ENCODE results near the gene PPOX.

Gene PPOX

DNA sequence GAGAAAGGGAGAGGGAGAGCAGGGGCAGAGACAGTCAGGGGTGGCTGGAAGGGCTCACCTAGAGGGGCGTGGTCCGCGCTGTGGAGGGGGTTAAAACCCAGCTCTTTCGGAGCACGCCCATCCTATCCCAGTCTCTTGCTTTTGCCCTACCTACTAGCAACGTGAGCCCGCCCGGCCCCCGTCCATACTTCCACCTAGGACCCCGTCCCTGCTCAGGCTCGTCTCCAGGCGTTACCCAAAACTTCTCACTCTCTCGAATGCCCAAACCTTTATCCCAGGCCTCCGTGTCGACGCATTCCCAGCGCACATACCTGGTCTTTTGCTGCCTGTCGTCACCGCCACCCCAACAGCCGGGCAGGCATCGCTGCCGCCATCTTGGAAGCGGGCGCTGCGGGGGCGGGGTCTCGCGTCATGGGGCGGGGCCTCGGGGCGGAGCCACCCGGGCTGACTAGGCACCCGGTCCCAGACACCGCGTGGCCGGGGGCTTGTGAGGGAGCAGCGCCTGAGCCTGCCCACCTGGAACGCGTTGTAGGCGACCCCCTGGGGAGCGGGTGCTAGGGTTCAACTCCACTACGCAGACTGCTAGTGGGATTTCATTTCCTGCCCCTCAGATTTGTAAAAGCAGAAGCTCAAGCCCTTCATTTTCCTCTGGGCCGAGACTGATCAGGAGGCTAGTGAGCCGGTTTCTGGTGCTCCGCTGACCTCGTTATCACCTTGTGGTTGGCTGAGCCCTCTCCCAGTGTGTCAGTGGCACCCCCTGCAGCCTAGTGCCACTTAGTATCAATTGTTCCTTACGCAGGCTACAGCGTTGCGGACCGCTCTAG is 11.1 kb downstream of the PPOX start, which contains the start of gene B4GALT3:
TSS of gene B4GALT3 (minus strand) at position 396 of the 824 bp plus-strand sequence. CDS start 1,447 bp downstream, outside the sequence.
- Histone ChIP-seq H3K27ac (ENCODE audit: low read depth, low read length) (peak within 1 kb of the TSS; percentile 81), H3K27me3 (ENCODE audit: control insufficient read depth, insufficient read depth, low read length) (no peaks in the 10 kb centered on the region)

DNA sequence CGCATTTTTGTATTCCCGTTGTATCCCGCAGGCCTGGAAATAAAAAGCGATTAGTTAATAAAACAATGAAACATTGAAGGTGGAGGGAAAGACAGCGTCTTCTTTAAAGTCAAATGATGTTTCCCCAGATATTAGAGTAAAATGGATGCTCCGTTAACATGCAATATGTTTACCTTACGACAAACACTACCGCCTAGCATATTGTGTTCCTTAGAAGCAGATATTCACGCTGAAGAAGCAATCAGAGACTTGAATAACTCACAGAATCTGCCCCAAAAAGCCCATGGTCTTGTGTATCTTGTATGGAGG is 11.7 kb downstream of the PPOX start:
- Histone ChIP-seq H3K4me1 (ENCODE audit: control insufficient read depth, insufficient read depth, low read length) (peaks cover 9% of the 10 kb centered on the region; the same call in 1 of the 2 replicates), H3K9me3 (ENCODE audit: control insufficient read depth, insufficient read depth, low read length) (no peaks in the 10 kb centered on the region), H3K27ac (ENCODE audit: low read depth, low read length) (peak overlapping the region; percentile 81), H3K9ac (ENCODE audit: low read depth, low read length) (no peak overlapping the region), H3K27me3 (ENCODE audit: control insufficient read depth, insufficient read depth, low read length) (no peaks in the 10 kb centered on the region), H3K36me3 (ENCODE audit: control insufficient read depth, insufficient read depth, low read length) (peaks cover 26% of the 10 kb centered on the region), H3K4me3 (ENCODE audit: low read depth, low read length) (peak overlapping the region; percentile 90)

More for the DNA sequence above, 11.1 kb downstream of the PPOX start, which contains the start of gene B4GALT3:
- Histone ChIP-seq H3K4me1 (ENCODE audit: control insufficient read depth, insufficient read depth, low read length) (peaks cover 9% of the 10 kb centered on the region; the same call in 1 of the 2 replicates), H3K36me3 (ENCODE audit: control insufficient read depth, insufficient read depth, low read length) (peaks cover 32% of the 10 kb centered on the region), H3K4me3 (ENCODE audit: low read depth, low read length) (peak within 1 kb of the TSS; percentile 90), H3K9me3 (ENCODE audit: control insufficient read depth, insufficient read depth, low read length) (no peaks in the 10 kb centered on the region), H3K9ac (ENCODE audit: low read depth, low read length) (peak within 1 kb of the TSS; percentile 83)

DNA sequence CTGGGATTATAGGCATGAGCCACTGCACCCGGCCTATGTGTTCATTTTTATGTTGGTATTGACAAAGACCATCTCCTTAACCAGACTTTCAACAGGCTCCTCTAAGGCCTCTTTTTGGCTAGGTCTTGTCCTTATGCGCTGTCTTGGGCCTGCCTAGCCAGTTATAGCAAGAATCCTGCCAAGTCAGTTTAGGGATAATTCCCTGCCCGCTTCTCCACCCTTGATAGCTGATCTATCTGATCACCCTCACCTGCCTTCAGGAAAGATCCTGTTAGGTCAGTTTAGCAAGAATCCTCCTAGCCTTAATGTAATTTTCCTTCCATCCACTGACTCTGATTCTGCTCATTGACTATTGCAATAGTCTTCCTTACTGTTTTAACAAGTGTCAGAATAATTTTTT is 13.5 kb downstream of the PPOX start:
- no peaks in the 10 kb centered on the region for H3K9me3 ChIP-seq (ENCODE audit: control insufficient read depth, insufficient read depth, low read length)
- no peak overlapping the region for H3K9ac ChIP-seq (ENCODE audit: low read depth, low read length)
- H3K4me3 ChIP-seq (ENCODE audit: low read depth, low read length) = no peak overlapping the region
- H3K27ac ChIP-seq (ENCODE audit: low read depth, low read length) = no peak overlapping the region
- no peaks in the 10 kb centered on the region for H3K27me3 ChIP-seq (ENCODE audit: control insufficient read depth, insufficient read depth, low read length)
- H3K36me3 ChIP-seq (ENCODE audit: control insufficient read depth, insufficient read depth, low read length) = peaks cover 11% of the 10 kb centered on the region
- peaks cover 9% of the 10 kb centered on the region; the same call in 1 of the 2 replicates for H3K4me1 ChIP-seq (ENCODE audit: control insufficient read depth, insufficient read depth, low read length)

DNA sequence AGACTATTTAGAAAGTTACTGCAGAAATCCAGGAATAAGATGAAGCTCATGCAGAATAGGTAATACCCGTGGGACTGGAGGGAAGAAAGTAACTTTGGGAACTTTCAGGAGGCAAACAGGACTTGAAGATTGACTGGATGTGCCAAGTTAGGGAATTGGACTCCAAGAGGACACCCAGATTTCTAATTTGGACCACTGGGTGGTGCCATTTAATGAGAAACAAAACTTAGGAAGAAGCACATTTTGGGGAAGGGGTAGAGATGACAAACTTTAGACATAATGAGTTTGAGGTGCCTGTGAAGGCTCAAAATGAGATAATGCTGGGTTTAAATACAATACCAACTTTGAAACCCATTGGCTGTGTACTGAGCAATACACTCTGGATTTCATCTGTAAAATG is 14.4 kb downstream of the PPOX start:
- no peaks in the 10 kb centered on the region for H3K27me3 ChIP-seq (ENCODE audit: control insufficient read depth, insufficient read depth, low read length)
- H3K4me1 ChIP-seq (ENCODE audit: control insufficient read depth, insufficient read depth, low read length) = peaks cover 9% of the 10 kb centered on the region; the same call in 1 of the 2 replicates
- no peaks in the 10 kb centered on the region for H3K9me3 ChIP-seq (ENCODE audit: control insufficient read depth, insufficient read depth, low read length)
- H3K9ac ChIP-seq (ENCODE audit: low read depth, low read length) = no peak overlapping the region
- H3K4me3 ChIP-seq (ENCODE audit: low read depth, low read length) = no peak overlapping the region
- H3K36me3 ChIP-seq (ENCODE audit: control insufficient read depth, insufficient read depth, low read length) = peaks cover 1% of the 10 kb centered on the region; the same call in 1 of the 2 replicates
- no peak overlapping the region for H3K27ac ChIP-seq (ENCODE audit: low read depth, low read length)

DNA sequence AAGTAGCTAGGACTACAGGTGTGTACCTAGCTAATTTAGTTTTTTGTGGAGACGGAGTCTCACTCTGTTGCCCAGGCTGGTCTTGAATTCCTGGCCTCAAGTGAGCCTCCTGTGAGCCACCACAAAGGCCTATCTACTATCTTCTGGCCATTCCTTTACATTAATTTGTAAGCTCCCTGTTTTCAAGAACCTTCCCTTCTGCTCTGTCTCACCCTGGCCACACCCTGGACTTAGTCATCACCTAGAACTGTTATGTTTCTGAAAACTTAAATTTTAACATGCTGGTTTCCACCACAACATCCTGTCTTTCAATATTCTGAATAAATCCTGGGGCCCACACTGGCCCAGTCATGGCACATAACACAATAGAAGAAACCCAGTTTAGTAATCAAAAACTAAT is 16.0 kb downstream of the PPOX start:
- Histone ChIP-seq H3K9ac (ENCODE audit: low read depth, low read length) (no peak overlapping the region), H3K9me3 (ENCODE audit: control insufficient read depth, insufficient read depth, low read length) (no peaks in the 10 kb centered on the region), H3K27ac (ENCODE audit: low read depth, low read length) (no peak overlapping the region), H3K27me3 (ENCODE audit: control insufficient read depth, insufficient read depth, low read length) (no peaks in the 10 kb centered on the region), H3K4me1 (ENCODE audit: control insufficient read depth, insufficient read depth, low read length) (peaks cover 9% of the 10 kb centered on the region; the same call in 1 of the 2 replicates), H3K36me3 (ENCODE audit: control insufficient read depth, insufficient read depth, low read length) (no peaks in the 10 kb centered on the region), H3K4me3 (ENCODE audit: low read depth, low read length) (no peak overlapping the region)

DNA sequence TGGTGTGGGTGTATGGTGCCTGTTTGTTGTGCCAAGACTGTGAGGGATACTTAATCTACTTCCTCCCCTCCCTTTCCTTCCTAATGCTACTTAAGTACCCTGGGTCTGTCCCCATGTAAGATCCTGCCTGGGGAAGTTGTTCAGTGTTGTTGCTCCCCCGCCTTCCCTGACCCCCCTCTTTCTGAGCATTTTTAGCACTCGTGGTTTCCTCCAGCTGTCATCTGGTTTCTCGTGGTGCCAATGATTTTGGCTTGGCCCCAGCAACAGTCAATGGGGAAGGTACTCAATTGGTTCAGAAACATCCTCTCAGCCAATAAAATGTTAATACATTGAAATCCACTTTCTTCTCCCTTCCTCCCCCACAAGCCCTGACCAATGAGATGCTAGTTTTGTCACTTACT is 19.1 kb downstream of the PPOX start:
- no peaks in the 10 kb centered on the region for H3K4me1 ChIP-seq (ENCODE audit: control insufficient read depth, insufficient read depth, low read length)

DNA sequence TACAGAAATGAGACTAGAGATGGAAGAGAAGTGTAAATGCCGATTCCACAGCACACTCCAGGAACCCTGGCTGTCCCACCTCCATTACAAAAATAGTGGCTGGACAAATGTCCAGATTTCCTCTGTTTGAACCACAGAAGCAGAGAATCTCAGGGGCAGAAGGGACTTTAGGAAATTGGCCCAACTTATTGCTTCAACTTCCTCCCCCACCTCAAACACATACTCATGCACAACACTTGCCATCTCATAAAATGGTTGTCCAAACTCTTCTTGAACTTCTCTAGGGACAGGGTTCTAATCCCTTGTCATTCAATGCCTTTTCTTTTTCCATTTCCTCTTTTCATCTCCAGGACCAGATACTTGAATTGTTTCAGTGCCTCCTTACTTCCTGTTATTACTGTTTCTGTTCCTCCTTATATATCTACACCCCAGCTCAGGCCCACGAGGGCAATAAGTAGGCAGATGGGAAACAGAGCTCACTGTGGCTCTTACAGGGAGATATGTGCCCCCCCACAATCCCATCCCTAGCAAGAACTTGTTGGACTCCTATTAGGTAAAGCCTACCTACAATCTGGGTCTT is 19.6 kb downstream of the PPOX start:
- no peaks in the 10 kb centered on the region; the same call in 1 of the 2 replicates for H3K36me3 ChIP-seq (ENCODE audit: control insufficient read depth, insufficient read depth, low read length)
- no peaks in the 10 kb centered on the region for H3K9me3 ChIP-seq (ENCODE audit: control insufficient read depth, insufficient read depth, low read length)
- H3K27ac ChIP-seq (ENCODE audit: low read depth, low read length) = no peak overlapping the region
- H3K4me1 ChIP-seq (ENCODE audit: control insufficient read depth, insufficient read depth, low read length) = no peaks in the 10 kb centered on the region
- no peak overlapping the region for H3K9ac ChIP-seq (ENCODE audit: low read depth, low read length)
- no peak overlapping the region for H3K4me3 ChIP-seq (ENCODE audit: low read depth, low read length)
- no peaks in the 10 kb centered on the region for H3K27me3 ChIP-seq (ENCODE audit: control insufficient read depth, insufficient read depth, low read length)

More for the DNA sequence above, 19.1 kb downstream of the PPOX start:
- no peak overlapping the region for H3K9ac ChIP-seq (ENCODE audit: low read depth, low read length)
- H3K36me3 ChIP-seq (ENCODE audit: control insufficient read depth, insufficient read depth, low read length) = no peaks in the 10 kb centered on the region
- H3K27ac ChIP-seq (ENCODE audit: low read depth, low read length) = no peak overlapping the region
- H3K27me3 ChIP-seq (ENCODE audit: control insufficient read depth, insufficient read depth, low read length) = no peaks in the 10 kb centered on the region
- no peaks in the 10 kb centered on the region for H3K9me3 ChIP-seq (ENCODE audit: control insufficient read depth, insufficient read depth, low read length)
- H3K4me3 ChIP-seq (ENCODE audit: low read depth, low read length) = no peak overlapping the region

DNA sequence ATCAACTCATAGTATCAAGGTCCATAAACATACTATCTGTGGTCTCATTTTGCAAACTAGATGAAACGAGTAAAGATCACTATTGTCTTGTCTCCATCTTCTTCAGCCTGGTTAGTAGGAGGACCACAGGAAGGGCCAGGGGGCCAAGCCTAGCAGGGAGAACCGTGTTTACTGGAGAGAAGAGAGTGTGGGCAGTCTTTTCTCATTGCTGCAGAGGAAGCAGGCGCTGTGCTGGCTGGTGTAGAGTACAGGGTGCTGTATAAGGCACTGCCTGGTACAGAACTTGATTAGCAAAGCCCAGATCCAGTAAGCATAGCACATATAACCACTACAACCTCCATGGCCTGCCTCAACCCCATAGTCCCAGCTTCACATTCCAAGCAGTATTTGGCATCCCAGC is 21.1 kb downstream of the PPOX start:
- no peaks in the 10 kb centered on the region for H3K4me1 ChIP-seq (ENCODE audit: control insufficient read depth, insufficient read depth, low read length)
- no peaks in the 10 kb centered on the region for H3K27me3 ChIP-seq (ENCODE audit: control insufficient read depth, insufficient read depth, low read length)
- H3K9me3 ChIP-seq (ENCODE audit: control insufficient read depth, insufficient read depth, low read length) = no peaks in the 10 kb centered on the region
- no peak overlapping the region for H3K9ac ChIP-seq (ENCODE audit: low read depth, low read length)
- peaks cover 5% of the 10 kb centered on the region for H3K36me3 ChIP-seq (ENCODE audit: control insufficient read depth, insufficient read depth, low read length)
- no peak overlapping the region for H3K4me3 ChIP-seq (ENCODE audit: low read depth, low read length)
- H3K27ac ChIP-seq (ENCODE audit: low read depth, low read length) = no peak overlapping the region

DNA sequence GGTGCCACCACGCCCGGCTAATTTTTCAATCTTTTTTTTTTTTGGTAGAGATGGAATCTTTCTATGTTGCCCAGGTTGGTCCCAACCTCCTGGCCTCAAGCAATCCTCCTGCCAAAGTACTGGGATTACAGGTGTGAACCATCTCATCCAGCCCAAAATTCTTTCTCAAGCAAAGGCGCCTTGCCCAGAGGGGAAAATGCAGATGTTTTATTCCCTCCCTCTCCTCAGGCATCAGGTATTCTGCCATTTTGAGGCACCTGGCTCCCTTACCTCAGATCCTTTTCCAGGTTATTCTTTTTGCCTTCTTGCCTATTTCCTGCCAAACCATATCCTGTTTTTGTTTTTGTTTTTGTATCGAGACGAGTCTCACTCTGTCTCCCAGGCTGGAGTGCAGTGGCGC is 22.2 kb downstream of the PPOX start:
- H3K36me3 ChIP-seq (ENCODE audit: control insufficient read depth, insufficient read depth, low read length) = peaks cover 5% of the 10 kb centered on the region
- no peak overlapping the region for H3K9ac ChIP-seq (ENCODE audit: low read depth, low read length)
- H3K4me1 ChIP-seq (ENCODE audit: control insufficient read depth, insufficient read depth, low read length) = no peaks in the 10 kb centered on the region
- no peak overlapping the region for H3K27ac ChIP-seq (ENCODE audit: low read depth, low read length)
- H3K27me3 ChIP-seq (ENCODE audit: control insufficient read depth, insufficient read depth, low read length) = no peaks in the 10 kb centered on the region
- no peaks in the 10 kb centered on the region for H3K9me3 ChIP-seq (ENCODE audit: control insufficient read depth, insufficient read depth, low read length)
- H3K4me3 ChIP-seq (ENCODE audit: low read depth, low read length) = no peak overlapping the region

DNA sequence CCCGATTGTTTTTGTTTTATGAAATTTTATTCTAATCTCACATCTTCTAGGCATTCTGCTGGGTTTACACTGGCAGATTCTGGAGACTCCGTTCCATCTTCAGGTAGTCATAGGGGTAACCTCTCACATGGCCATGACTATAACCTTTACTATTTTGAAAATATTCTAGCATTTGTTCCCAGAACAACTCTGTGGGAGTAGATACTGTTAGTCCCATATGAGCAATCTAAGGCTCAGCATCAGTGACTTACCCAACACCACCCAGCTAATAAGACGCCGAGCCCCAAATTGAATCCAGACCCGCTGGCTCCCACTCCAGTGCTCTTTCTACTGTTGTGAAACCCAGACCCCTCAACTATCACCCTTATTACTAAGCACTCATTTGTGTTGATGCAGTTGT is 22.8 kb downstream of the PPOX start:
- Histone ChIP-seq H3K36me3 (ENCODE audit: control insufficient read depth, insufficient read depth, low read length) (peaks cover 5% of the 10 kb centered on the region), H3K9me3 (ENCODE audit: control insufficient read depth, insufficient read depth, low read length) (no peaks in the 10 kb centered on the region), H3K4me1 (ENCODE audit: control insufficient read depth, insufficient read depth, low read length) (no peaks in the 10 kb centered on the region), H3K4me3 (ENCODE audit: low read depth, low read length) (no peak overlapping the region), H3K27me3 (ENCODE audit: control insufficient read depth, insufficient read depth, low read length) (no peaks in the 10 kb centered on the region), H3K27ac (ENCODE audit: low read depth, low read length) (no peak overlapping the region), H3K9ac (ENCODE audit: low read depth, low read length) (no peak overlapping the region)

DNA sequence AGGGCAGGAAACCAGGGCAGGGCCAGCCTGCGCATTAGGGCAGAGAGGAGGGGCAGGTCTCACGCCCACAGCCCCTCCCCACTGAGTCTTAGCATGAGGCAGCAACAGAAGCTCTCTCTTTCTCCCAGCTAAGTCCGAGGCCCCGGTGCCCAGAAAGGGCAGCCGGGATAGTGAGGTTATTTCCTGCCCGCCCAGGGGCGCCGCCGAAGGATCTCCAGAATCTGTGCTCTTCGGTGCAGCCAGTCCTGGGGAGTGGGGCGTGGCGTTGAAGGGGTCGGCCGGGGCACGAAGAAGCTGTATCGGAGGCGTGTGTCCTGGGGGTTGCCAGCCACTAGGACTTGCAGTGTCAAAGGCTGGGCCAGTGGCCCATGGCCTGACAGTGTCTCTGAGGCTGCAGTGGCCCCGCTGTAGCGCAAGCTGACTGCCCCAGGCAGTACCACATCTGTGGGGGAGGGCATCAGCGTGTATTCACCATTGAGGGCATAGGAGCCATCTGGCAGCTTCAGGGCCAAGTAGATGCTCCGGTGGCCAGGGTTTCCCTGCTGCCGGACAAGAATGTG is 24.8 kb downstream of the PPOX start:
- H3K36me3 ChIP-seq (ENCODE audit: control insufficient read depth, insufficient read depth, low read length) = peaks cover 5% of the 10 kb centered on the region
- H3K9ac ChIP-seq (ENCODE audit: low read depth, low read length) = no peak overlapping the region
- H3K27ac ChIP-seq (ENCODE audit: low read depth, low read length) = no peak overlapping the region
- no peak overlapping the region for H3K4me3 ChIP-seq (ENCODE audit: low read depth, low read length)
- no peaks in the 10 kb centered on the region for H3K9me3 ChIP-seq (ENCODE audit: control insufficient read depth, insufficient read depth, low read length)
- no peaks in the 10 kb centered on the region for H3K4me1 ChIP-seq (ENCODE audit: control insufficient read depth, insufficient read depth, low read length)
- no peaks in the 10 kb centered on the region for H3K27me3 ChIP-seq (ENCODE audit: control insufficient read depth, insufficient read depth, low read length)

Data from HUES48 (cell line).